Retinal pigment epithelial cell (primary cell): ENCODE measurements around the gene MAPK14.
"Not testable (repeated sequence)": the region's sequence is repeated elsewhere in the genome, so short reads cannot be mapped to it uniquely, and the experiment has no call there.

Experiments
- DNase-seq: peaks from one replicate; pipeline ENCODE4 v3.0.0-alpha.2; 2010; ENCODE audit warnings: low read depth
- H3K4me3 ChIP-seq: 2 replicates; pipeline ENCODE4 v1.5.1; 2011; ENCODE audit warnings: mild to moderate bottlenecking, low read length, control low read depth, moderate library complexity
- TF ChIP-seq, protein P1 (sequence below): conservative IDR thresholded peaks from 2 replicates; pipeline ENCODE4 v1.5.1; 2011; ENCODE audit warnings: low read depth, low read length, control low read depth, inconsistent platforms

MAPK14 gene

DNA sequence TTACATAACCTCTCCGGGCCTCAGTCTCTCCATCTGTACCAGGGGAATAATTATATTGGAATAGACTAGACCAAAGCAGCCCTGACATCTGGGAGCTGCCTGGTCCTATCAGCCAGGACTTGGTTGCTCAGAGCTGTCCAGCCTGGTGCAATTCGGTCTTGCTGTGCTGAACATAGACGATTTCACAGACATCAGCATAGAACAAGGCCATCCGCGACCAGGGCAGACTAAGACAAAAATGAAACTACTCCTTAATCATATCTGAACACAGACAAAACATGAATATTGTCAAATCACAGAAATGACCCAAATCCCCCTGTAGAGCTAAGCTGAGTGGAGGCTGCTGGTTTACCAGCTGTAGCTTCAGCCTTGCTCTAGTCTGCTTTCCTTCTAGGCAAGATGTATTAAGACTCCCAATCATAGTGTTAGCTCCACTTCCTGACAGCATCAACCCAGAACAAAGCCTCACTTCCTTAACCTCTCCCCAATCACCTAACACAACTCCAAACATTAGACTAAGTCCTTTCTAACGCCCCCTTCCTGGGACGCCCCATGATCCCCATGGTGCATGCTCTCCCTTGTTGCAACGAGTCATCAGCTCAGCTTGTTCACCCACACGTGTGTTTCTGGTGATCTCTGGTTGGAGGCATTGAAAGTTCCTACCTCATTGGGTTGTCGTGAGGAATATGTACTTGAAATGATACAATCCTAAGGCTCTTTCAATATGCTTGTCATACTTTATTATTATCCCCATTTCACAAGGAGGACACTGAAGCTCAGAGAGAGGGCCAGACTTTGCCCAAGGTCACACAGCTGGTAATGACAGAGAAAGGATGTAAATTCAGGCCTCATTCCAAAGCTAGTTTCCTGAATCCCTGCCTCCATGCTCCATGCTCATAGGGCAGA is 99.2 kb downstream of the MAPK14 start:
- H3K4me3 ChIP-seq: no peak overlapping the region
- no peak for DNase-seq
- TF ChIP-seq, protein P1, sequence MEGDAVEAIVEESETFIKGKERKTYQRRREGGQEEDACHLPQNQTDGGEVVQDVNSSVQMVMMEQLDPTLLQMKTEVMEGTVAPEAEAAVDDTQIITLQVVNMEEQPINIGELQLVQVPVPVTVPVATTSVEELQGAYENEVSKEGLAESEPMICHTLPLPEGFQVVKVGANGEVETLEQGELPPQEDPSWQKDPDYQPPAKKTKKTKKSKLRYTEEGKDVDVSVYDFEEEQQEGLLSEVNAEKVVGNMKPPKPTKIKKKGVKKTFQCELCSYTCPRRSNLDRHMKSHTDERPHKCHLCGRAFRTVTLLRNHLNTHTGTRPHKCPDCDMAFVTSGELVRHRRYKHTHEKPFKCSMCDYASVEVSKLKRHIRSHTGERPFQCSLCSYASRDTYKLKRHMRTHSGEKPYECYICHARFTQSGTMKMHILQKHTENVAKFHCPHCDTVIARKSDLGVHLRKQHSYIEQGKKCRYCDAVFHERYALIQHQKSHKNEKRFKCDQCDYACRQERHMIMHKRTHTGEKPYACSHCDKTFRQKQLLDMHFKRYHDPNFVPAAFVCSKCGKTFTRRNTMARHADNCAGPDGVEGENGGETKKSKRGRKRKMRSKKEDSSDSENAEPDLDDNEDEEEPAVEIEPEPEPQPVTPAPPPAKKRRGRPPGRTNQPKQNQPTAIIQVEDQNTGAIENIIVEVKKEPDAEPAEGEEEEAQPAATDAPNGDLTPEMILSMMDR: no peak

DNA sequence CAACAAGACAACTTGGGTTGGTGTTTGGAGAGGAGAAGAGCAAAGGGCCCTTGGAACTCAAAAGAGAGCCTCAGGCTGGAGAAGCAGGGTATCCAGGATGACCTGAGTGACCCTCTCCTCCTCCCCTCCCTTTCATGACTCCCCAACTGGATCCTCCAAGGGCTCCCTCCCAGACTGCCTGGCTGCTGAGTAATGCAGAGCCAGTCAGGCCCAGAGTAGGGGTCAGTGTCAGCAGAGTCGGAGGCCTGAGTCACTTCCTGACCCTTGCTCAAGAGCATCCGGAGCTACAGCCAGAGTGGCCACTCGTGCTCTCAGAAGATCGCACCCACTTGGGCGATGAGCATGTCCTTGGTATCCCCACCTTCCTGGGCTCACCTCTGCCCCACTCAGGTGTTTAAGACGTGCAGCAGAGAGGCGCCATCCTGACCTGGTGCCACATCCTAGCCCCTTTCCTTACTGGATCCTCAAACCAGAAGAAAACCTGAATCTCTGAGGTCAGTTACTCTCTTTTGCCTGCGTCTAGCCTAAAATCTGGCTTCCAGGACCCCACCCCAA is 99.9 kb downstream of the MAPK14 start:
- H3K4me3 ChIP-seq: no peak overlapping the region
- TF ChIP-seq, protein P1: no peak
- DNase-seq: no peak

DNA sequence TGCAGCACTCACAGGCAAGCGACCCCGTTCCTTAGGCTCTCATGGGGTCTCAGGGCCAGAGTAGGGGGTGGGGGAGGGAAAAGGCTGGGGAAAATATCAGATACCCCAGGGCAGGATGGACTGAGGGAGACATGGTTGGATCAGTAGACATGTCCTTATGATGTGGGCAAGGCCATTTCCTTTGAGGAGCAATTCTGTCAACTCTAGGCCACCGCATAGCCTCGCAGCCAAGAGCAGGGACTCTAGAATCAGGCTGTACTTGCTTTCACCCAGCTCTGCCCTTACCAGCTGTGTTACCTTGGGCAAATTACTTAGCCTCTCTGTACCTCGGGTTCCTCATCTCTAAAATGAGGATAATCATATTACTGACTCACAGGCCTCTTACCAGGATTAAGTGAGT is 100.5 kb downstream of the MAPK14 start:
- no peak for DNase-seq
- TF ChIP-seq, protein P1: no peak
- no peak overlapping the region for H3K4me3 ChIP-seq

DNA sequence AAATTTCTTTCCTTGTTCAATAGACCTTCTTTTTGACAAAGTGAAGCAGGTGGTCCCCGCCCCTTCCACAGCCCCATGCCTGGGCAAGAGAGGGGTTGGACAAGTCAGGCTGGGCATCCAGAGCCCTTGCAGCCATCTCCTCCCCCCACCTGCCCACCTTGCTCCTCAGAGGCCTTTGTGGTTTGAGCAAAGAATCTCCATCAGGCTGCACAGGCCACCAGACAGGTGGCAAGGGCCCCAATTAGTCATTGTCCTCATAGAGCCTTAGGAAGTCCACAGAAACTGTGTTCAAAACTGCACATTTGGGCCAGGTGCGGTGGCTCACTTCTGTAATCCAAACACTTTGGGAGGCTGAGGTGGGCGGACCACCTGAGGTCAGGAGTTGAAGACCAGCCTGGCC is 101.2 kb downstream of the MAPK14 start:
- H3K4me3 ChIP-seq: no peak overlapping the region
- TF ChIP-seq, protein P1: no peak
- no peak for DNase-seq

GRCh38 chr6:36129334-36129733 is 101.7 kb downstream of the MAPK14 start:
- not testable (repeated sequence) for DNase-seq, H3K4me3 ChIP-seq

- peak within 1 kb of the TSS; percentile 44 for H3K4me3 ChIP-seq
- DNase-seq: no peak
- TF ChIP-seq, protein P1: no peak
Measured at GRCh38 chr6:36129941-36130666, 102.5 kb downstream of the MAPK14 start, which contains the start of gene MAPK13. MAPK13 (plus strand) TSS chr6:36130513; CDS start chr6:36130583, 70 bp downstream.
